HG03135 (cell line): ENCODE results near the gene JAG1.
"Not testable (repeated sequence)": the region's sequence is repeated elsewhere in the genome, so short reads cannot be mapped to it uniquely, and the experiment has no call there.

Source experiments
- ATAC-seq: cut with Tn5 transposase; IDR thresholded peaks from one replicate; pipeline ENCODE4 v1.9.1; 2021; ENCODE audit warnings: mild to moderate bottlenecking, moderate library complexity; ENCODE audit not compliant: unreplicated experiment

Gene JAG1

DNA sequence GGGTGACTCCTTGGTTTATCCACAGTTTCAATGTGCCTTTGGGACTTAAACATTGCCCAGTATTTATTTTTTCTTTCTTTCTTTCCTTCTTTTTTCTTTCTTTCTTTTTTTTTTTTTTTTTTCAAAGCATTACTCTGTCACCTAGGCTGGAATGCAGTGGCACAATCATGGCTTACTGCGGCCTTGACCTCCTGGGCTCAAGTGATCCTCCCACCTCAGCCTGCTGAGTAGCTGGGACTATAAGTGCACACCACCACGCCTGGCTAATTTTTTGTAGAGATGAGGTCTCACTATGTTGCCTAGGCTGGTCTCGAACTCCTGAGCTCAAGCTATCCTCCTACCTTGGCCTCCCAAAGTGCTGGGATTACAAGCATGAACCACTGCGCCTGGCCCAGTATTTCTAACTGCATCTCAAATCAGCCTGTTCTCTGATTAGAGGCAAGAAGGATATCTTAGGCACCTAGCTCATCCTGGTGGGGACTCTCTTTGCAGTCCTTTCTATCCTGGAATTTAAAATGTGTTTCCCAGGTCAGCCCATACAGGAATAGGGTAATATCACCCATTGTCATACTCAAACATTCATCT, 56.2 kb downstream of the JAG1 start:
- ATAC-seq: not testable (repeated sequence)

DNA sequence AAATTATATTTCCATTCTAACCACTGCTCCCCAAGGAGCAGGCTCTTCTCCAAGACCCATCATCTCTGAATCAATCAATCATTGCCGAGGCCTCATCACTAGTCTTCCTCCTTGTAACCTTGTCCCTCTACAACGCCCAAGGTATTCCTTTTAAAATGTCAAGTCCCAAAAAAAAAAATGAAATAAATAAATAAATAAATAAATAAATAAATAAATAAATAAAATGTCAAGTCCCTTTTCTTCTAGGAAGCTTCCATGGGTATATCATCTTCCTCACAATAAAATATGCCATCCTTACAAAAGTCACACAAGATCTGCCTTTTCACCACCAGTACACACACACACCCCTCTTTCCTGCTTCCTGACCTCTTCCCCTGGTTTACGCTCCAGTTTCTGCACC, 57.6 kb downstream of the JAG1 start:
- ATAC-seq: no peak

DNA sequence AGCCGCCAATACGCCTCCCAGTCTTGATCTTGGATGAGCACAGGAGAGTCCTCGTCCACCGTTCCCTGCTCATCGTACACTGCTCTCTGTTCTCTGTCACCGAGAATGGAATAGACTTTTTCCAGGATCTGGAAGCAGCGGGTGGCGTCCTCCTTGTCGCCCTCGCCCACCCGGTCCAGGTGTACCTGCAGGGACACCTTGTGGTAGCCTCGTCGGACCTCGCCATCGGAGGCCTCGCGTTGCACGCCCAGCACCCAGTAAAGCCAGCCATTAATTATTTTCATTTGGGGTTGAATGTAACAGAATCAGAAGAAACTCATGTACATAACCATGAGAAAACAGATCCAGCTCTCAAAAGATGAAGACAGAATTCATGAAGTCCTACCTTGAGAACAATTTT, 59.9 kb downstream of the JAG1 start:
- ATAC-seq: no peak

DNA sequence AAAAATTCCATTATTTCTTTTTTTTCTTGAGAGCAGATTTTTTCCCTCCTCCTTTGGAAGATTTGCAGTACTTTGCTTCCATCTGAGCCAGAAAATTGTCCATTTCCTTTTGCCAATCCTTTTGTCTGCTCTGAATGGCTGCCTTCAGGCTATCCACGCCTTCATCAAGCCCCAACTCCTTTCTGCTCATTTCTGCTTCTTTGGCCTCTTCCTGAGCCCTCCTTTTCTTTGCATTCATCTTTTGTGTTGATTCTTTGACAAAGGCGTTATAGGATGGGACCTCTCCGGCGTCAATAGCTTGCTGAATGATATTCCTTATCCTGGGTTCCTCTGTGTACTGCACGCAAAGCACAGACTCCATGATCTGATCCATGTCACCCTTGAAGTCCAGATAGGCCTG, 60.4 kb downstream of the JAG1 start:
- ATAC-seq: not testable (repeated sequence)

DNA sequence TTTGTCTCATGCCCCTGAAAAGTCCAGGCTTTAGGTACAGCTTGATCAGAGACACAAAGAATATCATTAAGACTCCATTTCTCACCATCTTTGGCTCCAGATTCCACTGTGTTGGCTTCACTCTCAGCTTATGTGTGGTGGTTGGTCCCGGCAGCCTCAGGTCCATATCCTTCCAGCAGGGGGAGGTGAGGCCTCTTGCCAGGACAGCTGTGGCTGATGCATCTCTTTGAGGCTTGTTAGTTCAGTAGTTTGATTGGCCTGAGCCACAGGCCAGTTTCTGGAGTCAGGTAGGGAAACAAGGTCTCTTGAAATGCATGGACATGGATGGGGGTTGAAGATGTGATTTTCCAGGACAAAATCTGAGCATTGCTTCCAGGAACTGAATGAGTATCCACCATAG, 62.4 kb downstream of the JAG1 start:
- ATAC-seq: no peak

DNA sequence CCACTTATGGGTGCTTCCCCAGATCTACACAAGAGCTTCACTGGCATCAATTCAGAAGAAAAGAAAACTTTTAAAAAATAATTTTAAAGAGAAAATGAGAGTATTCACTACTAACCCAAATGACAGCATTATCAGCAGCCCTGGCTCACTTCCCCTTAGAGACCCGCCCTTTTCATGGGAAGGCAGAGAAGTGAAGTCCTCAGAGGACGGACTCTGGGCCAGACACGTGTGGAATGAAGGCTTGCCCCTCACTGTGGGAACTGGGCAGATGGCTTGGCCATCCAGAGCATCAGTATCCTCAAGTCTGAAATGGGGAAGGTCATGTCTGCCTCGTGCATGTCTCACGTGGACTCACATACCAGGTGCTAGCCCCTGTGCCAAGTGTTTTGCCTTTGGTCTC, 63.5 kb downstream of the JAG1 start:
- ATAC-seq: no peak

DNA sequence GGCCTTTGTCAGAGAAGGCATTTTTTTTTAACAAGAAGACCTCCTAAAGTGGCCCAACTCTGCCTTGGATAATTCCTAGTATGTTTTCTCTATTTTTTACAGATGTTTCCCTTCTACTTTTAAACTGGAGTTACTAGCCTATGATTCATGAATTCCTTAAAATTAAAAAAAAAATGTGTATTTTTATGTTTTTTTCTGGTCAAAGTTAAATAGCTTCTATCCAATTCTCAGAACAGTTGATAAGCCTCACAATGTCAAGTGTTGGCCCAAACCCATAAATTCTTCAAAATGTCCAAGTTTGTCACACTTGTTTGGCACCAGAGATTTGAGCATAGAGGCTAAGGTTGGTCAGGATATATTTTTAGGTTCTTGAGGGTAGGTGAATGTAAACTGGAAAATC, 64.0 kb downstream of the JAG1 start:
- ATAC-seq: no peak

DNA sequence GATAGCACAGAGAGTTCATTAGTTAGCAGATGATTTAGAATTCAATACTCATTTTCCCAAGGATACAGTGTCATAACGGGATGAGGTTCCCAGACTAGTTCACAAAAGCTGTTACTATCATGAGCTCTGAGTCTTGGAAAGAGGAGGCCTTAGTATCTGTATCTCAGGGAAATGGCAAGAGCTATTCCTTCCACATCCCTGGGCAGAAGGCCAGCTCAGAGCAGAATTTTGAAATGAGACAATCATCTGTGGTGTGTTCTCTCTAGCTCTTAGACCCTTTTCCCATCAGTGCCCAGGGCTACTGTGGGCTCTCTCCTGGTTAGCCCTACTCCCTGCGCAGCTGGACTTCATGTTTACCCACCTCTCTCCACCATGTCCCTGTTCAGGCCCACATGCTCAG, 64.5 kb downstream of the JAG1 start:
- ATAC-seq: no peak

DNA sequence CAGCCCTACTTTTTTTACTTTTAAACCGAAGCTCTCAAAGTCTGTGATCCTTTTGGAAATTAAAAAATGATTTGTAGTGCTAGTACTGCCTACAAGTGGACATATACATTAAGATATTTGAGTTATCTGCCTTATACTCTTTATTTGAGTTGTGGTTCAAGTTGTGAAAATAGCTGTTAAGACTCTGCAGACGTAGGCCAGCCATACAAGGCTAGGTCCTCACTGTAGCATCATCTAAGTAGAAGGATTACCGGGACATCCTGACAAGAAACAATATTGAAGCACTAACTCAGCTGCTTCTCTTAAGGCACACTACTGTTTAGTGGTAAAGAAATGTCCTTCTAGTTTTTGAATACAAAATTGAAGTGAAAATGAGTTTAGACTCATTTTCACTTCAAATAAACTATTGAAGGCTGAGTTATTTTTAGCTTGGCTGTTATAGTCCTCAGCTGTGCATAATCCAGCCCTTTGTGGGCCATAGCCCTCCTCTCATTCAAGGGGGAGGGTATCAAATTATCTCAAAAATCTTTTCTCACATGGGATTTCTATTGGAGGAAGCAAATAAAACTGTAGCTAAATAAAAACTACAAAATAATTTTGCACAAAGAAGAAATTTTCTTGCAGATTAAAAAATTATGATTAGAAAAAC, 68.1 kb downstream of the JAG1 start:
- ATAC-seq: no peak

DNA sequence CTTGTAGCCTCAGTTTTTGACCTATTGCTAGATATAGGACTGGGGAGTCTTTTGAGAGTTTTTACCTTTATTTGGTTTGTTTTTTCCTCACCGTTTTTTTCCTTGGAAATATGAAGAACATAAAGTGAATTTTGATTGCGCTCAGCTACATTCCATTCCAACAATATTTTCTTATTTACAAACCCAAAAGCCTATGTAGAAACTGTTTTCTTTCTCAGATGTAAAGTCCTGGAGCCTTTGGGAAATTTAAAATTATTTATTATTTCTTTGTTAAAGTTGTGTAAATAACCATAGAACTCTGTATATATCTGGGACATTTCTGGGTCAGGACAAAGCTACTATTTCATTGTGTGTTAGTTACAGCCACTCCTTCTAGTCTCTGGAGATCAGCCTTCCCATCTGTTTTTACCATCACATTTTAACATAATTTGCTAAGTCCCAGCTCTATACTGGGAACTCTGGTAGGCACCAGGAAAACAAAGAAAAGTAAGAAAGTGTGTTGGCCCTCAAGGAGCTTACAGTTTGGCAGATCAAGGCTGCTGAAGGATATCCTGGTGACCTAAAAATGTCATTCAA, 68.8 kb downstream of the JAG1 start:
- no peak for ATAC-seq

DNA sequence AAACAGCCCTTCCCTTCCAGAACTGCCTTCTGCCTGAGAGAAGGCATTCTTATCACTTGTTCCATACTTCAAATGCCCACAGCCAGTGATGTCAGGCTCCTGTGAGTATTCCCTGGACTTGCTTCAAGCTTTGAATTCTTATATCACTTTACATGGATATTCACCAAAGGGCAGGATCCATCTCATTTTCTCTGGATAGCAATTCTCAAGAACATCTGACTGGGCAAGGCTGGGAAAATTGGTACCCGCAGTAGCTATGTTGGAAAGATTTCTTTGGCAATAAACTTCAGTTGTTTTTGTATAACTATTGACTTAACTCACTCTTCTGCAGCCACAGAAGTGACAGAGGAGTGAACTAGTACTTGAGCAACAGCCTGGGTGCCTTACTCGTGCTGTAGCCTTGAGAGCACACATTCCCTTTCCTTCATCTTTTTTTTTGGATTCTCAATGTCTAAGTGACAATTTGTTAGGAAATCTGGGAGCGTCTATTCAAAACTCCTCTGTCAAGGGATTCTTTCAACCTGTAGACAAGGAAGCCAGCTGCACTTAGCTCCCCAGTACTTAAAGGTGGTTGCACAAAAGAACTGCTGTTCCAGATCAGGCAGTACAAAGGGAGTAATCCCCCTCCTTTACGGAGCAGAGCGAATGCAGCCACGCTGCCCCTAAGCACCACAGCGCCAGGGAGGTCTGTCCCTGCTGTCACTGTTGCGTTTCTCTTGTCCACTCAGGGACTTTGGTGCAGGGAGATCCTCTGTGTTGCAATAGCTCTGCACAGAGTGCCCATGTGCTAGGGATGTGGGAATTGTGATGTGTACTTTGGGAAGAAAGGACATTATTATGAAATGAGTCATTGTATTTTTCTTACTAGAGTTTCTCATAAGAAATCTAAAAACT, 69.6 kb downstream of the JAG1 start:
- no peak for ATAC-seq

DNA sequence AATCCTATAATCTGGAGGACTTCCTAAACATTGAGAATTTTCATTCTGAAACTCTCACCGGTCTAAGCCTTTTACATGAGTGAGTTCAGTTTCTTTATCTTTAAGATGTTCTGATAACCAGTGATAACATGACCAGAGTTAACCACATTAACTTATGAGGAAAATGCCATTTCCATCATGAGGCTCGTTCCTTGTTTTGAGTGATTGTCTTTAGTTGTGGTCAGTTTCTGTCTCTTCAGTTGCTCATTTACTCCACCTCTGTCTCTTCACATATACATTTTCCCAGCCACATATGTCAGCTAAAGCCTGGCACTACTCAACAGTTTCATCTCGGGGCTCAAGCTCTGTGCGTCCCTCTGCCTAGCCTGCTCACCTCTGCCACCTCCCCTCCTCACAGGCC, 70.4 kb downstream of the JAG1 start:
- no peak for ATAC-seq

DNA sequence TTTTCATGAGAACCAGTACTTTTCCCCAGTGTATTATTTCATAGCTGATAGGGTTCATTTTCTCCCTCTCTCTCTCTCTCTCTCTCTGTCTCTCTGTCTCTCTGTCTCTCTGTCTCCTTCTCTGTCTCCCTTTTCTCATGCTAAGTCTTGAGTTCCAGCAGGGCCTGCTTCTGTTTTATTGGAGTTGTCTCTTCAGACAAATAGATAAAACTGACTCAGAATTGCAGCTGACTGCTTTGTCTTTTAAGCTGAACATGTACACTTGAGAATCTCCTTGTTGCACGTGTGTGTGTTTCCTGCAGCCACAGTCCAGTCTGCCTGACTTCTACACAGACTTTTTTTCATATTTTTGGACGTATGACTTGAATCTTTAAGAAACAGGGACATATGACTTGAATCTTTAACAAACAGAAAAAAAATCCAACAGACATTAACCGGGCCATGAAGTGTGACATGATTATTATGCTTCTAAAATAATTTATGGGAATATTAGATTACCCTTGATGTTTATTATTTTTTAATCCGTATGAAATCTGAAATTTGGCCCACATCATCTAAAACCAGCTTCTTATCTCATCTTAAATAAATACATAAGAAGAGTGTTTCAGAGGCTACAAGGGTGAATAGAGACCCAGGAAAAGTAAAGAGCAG, 71.5 kb downstream of the JAG1 start:
- no peak for ATAC-seq

DNA sequence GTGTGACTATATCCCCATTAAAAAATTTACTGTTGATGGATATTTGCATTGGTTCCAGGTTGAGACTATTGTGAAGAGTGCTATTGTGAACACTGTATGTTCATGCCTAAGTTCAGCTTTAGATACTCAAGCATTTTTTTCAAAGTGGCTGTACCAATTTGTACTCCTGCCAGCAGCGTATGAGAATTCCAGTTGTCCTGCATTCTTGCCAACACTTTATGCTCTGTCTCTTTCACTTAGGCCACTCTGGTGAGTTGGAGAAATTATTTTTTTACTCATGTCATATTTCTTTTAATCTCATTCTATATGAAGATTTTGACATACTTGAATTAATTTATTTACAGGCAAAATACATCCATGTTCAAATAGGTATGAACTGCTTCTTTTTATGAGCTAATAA, 76.2 kb downstream of the JAG1 start:
- no peak for ATAC-seq

DNA sequence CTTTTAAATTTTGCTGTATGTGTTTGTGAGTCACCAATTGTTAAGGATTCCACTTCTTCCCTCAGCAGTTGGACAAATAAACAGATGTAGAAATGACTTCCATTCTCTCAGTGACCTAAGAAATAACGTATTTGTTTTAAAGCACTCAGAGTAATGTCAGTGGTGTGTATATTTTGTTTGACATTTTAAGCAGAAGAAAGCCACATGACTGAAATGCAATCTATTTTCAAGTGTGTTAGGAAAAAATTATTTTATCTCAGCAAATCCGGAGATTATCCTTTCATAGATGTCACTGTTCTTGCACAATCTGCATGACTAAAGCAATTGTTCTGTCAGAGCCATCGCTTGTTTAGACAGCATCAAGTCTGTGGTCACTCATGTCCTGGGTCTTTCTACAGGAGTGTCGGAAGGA, 77.1 kb downstream of the JAG1 start:
- ATAC-seq: no peak

DNA sequence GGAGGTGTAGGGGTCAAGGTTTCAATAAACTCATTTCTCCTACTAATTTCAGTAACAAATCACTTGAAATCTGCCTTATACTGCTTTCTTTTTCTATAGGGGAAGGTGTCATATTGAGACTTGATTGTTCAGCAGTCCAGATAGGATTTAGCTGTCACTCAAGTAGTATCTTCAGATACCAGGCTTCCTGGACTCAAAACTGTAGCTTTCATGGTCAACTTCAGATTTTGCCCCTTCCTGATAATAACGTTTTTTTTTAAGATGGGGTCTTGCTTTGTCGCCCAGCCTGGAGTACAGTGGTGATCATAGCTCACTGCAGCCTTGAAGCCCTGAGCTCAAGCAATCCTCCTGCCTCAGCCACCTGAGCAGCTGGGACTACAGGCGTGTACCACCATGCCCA, 77.8 kb downstream of the JAG1 start:
- ATAC-seq: no peak

DNA sequence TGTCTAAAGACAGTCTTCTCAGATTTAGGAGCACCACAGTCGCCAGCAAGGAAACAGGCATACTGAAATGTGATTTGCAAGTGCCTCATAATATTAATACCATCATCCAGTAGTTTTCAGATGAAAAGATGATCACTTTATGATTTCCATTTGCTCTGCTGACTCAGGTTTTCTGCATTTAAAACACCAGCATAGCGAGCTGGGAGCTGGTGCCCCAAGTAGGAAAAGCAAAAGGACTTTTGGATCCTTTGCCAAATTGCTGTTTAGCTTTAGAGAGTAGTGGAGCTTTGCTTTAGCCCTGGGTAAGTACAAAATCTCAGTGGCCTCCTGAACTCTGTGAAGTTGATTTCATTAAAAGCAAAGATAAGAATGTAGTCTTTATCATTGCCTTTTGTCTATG, 78.5 kb downstream of the JAG1 start:
- ATAC-seq: no peak

DNA sequence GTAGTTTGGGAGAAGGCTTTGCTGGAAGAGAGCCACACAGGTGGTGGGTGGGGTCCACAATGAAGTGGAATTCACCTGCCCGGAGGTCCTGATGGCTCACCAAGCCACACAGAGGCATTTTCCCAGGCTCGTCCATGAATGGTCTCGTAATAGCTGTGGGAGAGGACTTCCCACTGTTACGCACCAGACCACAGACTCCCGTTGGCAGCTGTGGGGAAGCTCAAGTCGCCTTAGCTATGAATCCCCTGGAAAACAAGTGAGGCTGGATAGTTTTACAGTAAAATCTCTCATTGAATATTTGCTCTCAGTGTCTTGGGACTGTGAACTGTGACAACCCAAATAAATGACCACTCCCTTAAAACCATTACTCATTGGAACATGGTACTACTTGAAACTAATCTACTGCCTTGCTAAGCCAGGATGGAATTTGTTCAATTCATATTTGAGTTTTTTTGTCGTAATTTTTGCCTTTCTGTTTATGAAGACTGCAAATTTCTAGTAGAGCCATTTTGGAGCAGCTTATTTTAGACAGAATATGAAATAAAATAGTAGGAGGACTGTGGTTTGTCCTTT, 79.4 kb downstream of the JAG1 start:
- ATAC-seq: no peak

DNA sequence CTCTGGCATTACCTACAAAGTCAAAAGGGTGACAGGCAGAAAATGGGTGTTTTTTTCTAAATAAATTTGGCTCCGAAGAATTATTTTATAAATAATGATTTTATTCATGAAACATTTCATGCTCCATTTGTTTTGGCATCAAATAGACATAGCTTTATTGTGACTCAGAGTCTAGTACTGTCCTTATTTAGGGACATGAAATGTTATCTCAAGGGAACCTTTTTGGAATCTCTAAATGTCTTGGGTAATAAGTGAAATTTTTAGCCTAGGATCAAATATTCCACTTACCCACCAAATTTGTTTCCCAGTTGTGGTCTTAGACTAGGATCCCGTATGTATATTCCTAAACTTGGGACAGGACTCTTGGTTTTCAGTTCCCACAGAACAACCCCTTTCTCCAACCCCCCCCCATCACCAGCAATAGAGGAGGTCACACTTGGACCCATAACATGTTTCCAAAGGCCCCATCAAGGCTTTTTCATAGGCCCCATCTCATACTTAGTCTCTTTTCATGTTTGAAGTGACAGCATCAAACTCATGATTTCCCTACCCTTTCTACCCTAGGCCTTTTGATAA, 81.8 kb downstream of the JAG1 start:
- ATAC-seq: no peak

DNA sequence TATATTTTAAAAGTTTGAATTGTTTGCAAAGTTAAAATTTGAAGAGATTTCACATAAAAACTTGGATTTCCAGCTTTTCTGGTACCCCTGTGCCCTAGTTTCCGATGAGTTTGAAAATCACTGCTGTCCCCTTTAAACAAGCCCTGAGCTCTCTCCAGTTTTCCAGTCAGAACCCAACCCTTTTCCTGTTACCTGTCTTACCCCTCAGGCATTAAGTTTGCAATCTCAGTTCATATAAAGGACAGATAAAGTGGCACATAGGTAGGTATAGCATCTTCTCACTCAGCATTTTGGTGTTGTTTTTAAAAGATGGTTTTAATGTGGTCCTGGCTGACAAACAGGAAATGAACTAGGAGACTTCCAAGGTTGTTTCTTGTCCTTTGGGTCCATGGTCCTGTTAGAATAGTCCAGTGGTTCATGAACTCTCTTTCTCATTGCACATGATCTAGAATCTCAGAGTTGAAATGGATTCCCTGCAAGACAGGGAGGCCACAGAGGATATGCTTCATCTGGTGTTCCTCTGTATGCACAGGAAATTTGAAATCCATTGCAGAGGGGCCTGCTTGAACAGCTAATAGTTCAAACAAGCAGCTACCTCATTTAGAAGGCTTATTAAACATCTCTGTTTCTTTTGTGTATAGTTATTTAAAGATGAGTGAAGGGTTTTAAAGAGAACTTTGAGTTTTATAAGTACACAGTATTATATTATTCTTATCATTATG, 82.7 kb downstream of the JAG1 start:
- no peak for ATAC-seq
